Right renal cortex interstitium (tissue), 3 donors: ENCODE results near the gene SLC35F6. TPM values are rescaled to one million over a fixed set of nuclear protein-coding genes. Genes with fewer than 3 reads are reported as not detected.
"Not testable (repeated sequence)": the region's sequence is repeated elsewhere in the genome, so short reads cannot be mapped to it uniquely, and the experiment has no call there.

Source experiments
- DNase-seq, 3 donors: peaks; one replicate each; pipeline ENCODE4 v3.0.0-alpha.2; 2013; ENCODE audit warnings: low read depth in 3 of 3, low spot score in 2 of 3
- polyA plus RNA-seq, 3 donors: library from polyadenylated mRNA; unstranded; fragments of 120-200 nt; gene quantifications; one replicate each; pipeline ENCODE4 v1.2.1, GENCODE V29; 2013; ENCODE audit not compliant: insufficient read length in 3 of 3

SLC35F6 gene
- polyA plus RNA-seq, 3 donors = 15.0 to 16.3 (median 15.2) TPM

DNA sequence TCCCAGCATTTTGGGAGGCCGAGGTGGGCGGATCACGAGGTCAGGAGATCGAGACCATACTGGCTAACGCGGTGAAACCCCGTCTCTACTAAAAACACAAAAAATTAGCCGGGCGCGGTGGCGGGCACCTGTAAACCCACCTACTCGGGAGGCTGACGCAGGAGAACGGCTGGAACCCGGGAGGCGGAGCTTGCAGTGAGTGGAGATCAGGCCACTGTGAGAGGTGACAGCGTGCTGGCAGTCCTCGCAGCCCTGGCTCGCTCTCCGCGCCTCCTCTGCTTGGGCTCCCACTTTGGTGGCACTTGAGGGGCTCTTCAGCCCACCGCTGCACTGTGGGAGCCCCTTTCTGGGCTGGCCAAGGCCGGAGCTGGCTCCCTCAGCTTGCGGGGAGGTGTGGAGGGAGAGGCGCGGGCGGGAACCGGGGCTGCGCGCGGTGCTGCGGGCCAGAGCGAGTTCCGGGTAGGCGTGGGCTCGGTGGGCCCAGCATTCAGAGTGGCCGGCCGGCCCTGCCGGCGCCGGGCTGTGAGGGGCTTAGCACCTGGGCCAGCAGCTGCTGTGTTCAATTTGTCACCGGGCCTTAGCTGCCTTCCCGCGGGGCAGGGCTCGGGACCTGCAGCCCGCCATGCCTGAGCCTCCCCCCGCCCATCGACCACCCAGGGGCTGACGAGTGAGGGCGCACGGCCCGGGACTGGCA, 50.1 kb downstream of the SLC35F6 start:
- DNase-seq = not testable (repeated sequence)

- no peak for DNase-seq
These were observed 52.8 kb downstream of the SLC35F6 start for GRCh38 chr2:26816893-26817292.

- no peak for DNase-seq
These were observed 54.2 kb downstream of the SLC35F6 start for GRCh38 chr2:26818255-26818654.

DNA sequence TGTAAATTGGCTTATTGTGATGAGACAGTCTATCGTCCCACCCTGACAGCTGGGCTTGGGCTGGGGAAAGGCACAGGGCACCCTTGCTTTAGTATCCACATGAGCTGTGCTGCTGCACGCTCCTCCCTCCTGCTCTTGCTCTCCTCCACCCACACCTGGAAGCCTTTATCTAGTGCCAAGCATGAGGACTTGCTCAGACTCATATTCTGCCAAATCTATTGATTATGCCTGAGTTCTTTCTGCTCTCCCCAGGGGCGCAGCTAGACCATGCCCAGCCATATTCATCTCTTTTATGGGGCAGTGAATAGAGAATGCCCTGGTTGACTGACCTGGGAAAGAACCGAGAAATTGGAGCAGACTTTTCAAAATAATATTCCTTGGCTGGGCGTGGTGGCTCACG, 54.9 kb downstream of the SLC35F6 start:
- no peak for DNase-seq

DNA sequence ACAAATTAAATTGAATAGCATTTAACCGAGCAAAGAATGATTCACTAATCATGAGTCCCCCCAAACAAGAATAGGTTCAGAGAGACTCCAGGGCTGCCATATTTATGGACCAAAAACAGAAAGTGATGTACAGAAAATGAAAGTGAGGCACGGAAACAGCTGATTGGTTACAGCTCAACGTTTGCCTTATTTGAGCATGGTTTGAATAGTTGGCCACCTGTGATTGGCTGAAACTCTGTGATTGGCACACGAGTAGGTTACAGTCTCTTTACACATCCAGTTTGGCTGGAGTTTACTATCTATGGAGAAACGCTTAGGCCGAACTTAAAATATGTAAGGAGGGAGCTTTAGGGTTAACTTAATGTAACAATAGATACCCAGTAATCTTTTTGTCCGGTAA, 56.8 kb downstream of the SLC35F6 start:
- DNase-seq = no peak

DNA sequence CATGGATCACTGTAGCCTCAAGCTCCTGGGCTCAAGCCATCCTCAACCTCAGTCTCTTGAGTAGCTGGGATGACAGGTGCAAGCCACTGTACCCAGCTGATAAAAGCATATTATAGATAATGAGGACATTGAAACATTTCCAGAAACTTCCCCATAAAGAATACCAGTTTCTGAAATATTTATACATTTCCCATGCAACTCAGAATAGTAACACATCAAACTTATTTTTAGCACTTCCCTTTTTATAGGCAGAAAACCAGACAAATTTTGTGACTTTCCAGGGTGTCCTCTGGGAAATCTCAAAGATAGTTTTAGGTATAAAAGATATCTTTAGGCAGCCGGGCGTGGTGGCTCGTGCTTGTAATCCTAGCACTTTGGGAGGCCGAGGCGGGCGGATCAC, 58.8 kb downstream of the SLC35F6 start:
- no peak for DNase-seq

Other genes with a start within 250 kb of the SLC35F6 start
- under 1 TPM; 0.40 to 0.92 (median 0.50) TPM for gene CIB4, start 122.9 kb upstream of the SLC35F6 start, polyA plus RNA-seq
- 1 to 10 TPM in 2 of 3 donors, under 1 TPM in 1; 0.57 to 1.6 (median 1.2) TPM for gene KCNK3, start 71.6 kb upstream of the SLC35F6 start, polyA plus RNA-seq
- 10 to 100 TPM; 13.6 to 16.9 (median 14.1) TPM for gene CENPA, start 21.8 kb downstream of the SLC35F6 start, polyA plus RNA-seq
- 1 to 10 TPM; 4.9 to 5.5 (median 5.0) TPM for gene DPYSL5, start 83.8 kb downstream of the SLC35F6 start, polyA plus RNA-seq
- gene MAPRE3, start 206.4 kb downstream of the SLC35F6 start, polyA plus RNA-seq = 10 to 100 TPM; 10.6 to 11.9 (median 11.4) TPM